Activated CD4-positive, alpha-beta memory T cell treated with anti-CD3 and anti-CD28 coated beads for 36 hours (primary cell): ENCODE results near the gene UPF2. TPM values are rescaled to one million over a fixed set of nuclear protein-coding genes. Genes with fewer than 3 reads are reported as not detected.
"Not testable (repeated sequence)": the region's sequence is repeated elsewhere in the genome, so short reads cannot be mapped to it uniquely, and the experiment has no call there.

Experiments used
- CTCF ChIA-PET: fragments of 350-600 bp; sonication (Branson Sonifier 250); formaldehyde crosslinking; loops from one replicate; lab custom pipeline; 2021; ENCODE audit warnings: antibody characterized with exemption, inconsistent platforms; lab: Charles Lee
- POLR2A ChIA-PET: fragments of 350-600 bp; sonication (Branson Sonifier 250); formaldehyde crosslinking; loops from one replicate; lab custom pipeline; 2021; ENCODE audit warnings: antibody characterized with exemption; lab: Charles Lee
- DNase-seq: peaks from one replicate; pipeline ENCODE4 v3.0.0-alpha.2; 2020
- H3K27ac Mint-ChIP-seq: one replicate; pipeline ENCODE4 v1.8.0; 2021; ENCODE audit warnings: mixed read lengths
- H3K27me3 Mint-ChIP-seq: one replicate; pipeline ENCODE4 v1.8.0; 2021; ENCODE audit warnings: mixed read lengths
- H3K36me3 Mint-ChIP-seq: one replicate; pipeline ENCODE4 v1.8.0; 2021; ENCODE audit warnings: mixed read lengths
- H3K4me1 Mint-ChIP-seq: one replicate; pipeline ENCODE4 v1.8.0; 2021; ENCODE audit warnings: low read depth, mixed read lengths
- H3K4me3 Mint-ChIP-seq: one replicate; pipeline ENCODE4 v1.8.0; 2021; ENCODE audit warnings: mild to moderate bottlenecking, mixed read lengths
- H3K9me3 Mint-ChIP-seq: one replicate; pipeline ENCODE4 v1.8.0; 2021; ENCODE audit warnings: mixed read lengths
- intact Hi-C: fragments of 100-400 bp; cut with micrococcal nuclease; formaldehyde crosslinking; loops from one replicate; pipeline ENCODE4 v1.15.1; 2023
- total RNA-seq, 2 experiments: library from RNA; stranded (reverse); gene quantifications; one replicate each; pipeline ENCODE4 v1.2.3, GENCODE V29; 2021

The UPF2 gene
- total RNA-seq, 2 experiments from 2014 or later = 29.5 to 32.0 TPM

DNA sequence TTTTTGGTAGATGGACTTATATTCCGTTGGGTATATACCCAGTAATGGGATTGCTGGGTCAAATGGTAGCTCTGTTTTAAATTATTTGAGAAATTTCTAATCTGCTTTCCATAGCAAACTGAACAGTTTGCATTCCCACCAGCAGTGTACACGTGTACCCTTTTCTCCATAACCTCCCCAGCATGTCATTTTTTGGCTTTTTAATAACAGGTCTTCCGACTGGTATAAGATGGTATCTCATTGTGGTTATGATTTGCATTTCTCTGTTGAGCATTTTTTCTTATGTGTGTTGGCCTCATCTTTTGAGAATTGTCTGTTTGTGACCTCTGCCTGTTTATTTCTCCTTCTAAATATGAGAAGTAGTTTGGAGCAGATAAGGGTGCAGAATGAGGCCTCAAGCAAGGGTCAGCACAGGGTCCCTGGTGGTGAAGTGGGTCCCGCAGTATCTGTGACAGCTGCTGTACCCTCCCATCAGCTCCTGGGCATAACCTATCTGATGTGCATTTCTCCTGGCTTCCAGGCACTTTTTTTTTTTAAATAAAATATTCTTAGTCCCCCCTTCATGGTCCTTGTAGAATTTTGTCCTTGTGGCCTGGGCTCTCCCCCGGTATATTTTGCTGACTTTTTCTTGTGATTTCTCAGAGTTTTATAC, 145.9 kb downstream of the UPF2 start:
- no peaks in the 10 kb centered on the region for H3K9me3 Mint-ChIP-seq
- H3K27me3 Mint-ChIP-seq = no peaks in the 10 kb centered on the region
- no peak overlapping the region for H3K27ac Mint-ChIP-seq
- no peaks in the 10 kb centered on the region for H3K4me1 Mint-ChIP-seq
- intact Hi-C loops = no loop called here
- H3K36me3 Mint-ChIP-seq = no peaks in the 10 kb centered on the region
- H3K4me3 Mint-ChIP-seq = no peak overlapping the region
- DNase-seq = no peak
- ChIA-PET CTCF (no interaction called here), POLR2A (no interaction called here)

DNA sequence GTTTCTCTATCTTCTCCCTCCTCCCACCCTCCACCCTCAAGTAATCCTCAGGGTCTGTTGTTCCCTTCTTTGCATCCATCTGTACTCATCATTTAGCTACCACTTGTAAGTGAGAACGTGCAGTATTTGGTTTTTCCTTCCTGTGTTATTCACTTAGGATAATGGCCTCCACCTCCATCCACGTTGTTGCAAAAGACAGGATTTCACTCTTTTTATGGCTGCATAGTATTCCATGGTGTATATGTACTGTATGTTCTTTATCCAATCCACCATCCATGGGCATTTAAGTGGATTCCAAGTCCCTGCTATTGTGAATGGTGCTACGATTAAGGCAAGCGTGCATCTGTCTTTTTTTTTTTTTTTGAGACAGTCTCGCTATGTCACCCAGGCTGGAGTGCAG, 147.0 kb downstream of the UPF2 start:
- H3K4me1 Mint-ChIP-seq = no peaks in the 10 kb centered on the region
- intact Hi-C loops = no loop called here

DNA sequence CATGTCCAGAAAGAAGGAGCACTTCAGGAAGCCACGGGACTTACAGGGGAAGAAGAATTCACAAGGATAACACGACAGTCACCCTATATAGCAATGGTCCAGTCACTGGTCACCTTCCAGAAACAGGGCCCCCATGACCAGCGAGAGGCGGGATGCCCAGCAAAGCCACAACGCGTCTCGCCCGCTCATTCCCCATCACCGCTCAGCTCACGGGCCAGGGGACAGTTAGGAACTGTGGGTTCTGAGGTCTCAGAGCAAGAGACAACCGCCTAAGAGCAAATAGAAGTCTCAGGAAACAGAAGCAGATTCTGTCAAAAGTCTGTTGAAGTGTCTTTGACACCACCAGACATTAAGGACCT, 147.5 kb downstream of the UPF2 start:
- intact Hi-C loops = no loop called here
- ChIA-PET CTCF (no interaction called here), POLR2A (no interaction called here)
- Mint-ChIP-seq H3K36me3 (no peaks in the 10 kb centered on the region), H3K27me3 (no peaks in the 10 kb centered on the region), H3K4me3 (no peak overlapping the region), H3K27ac (no peak overlapping the region), H3K4me1 (no peaks in the 10 kb centered on the region), H3K9me3 (no peaks in the 10 kb centered on the region)
- DNase-seq = no peak

More for the DNA sequence above, 147.0 kb downstream of the UPF2 start:
- Mint-ChIP-seq H3K36me3 (no peaks in the 10 kb centered on the region), H3K27me3 (no peaks in the 10 kb centered on the region), H3K9me3 (no peaks in the 10 kb centered on the region), H3K4me3 (no peak overlapping the region), H3K27ac (no peak overlapping the region)
- ChIA-PET CTCF (no interaction called here), POLR2A (no interaction called here)
- DNase-seq = no peak

DNA sequence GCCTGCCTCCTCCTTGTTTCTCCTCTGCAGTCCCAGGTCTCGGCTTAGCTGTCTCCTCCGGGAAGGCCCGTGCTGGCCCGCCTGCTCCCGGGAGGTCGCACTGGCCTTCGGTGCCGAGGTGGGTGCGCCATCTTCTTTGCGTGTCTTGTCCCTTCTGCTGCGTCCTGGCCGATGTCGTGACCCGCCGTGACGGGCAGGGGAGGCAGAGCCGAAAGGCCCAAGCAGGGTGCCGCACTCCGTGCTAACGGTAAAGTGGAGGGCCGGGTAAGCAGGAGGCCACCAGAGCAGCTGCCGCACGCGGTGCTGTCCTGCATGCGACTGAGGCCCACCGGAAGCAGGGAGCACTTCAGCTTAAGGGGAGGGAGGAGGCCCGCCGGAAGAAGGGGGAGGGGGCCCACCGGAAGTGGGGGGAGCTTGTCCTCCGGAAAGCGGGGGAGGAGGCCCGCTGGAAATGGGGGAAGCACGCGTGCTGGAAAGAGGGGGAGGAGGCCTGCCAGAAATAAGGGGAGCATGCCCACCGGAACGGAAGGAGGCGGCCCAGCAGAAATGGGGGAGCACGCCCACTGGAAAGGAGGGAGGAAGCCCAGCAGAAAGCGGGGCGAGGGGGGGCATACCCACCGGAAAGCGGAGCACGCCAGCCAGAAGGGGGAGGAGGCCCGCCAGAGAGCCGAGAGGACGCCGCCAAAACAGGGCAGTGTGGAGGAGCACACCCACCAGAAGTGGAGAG, 148.1 kb downstream of the UPF2 start:
- Mint-ChIP-seq H3K4me3 (no peak overlapping the region), H3K36me3 (no peaks in the 10 kb centered on the region), H3K4me1 (no peaks in the 10 kb centered on the region), H3K27me3 (no peaks in the 10 kb centered on the region), H3K27ac (no peak overlapping the region), H3K9me3 (no peaks in the 10 kb centered on the region)
- ChIA-PET POLR2A (no interaction called here), CTCF (no interaction called here)
- no peak for DNase-seq
- intact Hi-C loops = no loop called here

DNA sequence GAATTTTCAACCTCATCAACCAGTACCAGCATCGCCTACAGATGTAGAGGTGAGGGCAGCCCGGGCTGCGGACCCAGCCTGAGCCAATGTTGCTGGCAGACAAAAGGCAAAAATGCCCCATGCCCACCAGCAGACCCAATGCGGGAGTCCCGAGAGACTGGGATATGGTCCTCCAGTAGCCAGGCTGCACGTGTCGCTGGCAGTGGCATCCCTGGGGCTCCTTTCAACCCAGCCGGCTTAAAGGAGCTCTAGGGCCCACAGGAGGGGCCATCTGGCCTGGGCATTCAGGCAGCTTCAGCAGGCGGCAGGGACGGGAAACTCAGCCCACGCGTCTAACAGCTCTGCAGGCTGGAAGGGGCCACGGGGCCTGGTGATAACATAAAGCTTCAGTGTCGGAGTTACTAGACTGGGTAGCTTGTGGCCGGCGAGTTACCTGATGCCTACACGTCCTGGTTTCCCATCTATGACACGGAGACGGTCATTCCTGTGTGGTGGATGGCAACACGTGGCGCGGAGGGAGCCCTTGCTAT, 148.8 kb downstream of the UPF2 start:
- H3K27ac Mint-ChIP-seq = no peak overlapping the region
- no peak overlapping the region for H3K4me3 Mint-ChIP-seq
- CTCF ChIA-PET = no interaction called here
- POLR2A ChIA-PET = no interaction called here
- no peaks in the 10 kb centered on the region for H3K27me3 Mint-ChIP-seq
- H3K4me1 Mint-ChIP-seq = no peaks in the 10 kb centered on the region
- H3K9me3 Mint-ChIP-seq = no peaks in the 10 kb centered on the region
- DNase-seq = no peak
- intact Hi-C loops = no loop called here
- no peaks in the 10 kb centered on the region for H3K36me3 Mint-ChIP-seq

DNA sequence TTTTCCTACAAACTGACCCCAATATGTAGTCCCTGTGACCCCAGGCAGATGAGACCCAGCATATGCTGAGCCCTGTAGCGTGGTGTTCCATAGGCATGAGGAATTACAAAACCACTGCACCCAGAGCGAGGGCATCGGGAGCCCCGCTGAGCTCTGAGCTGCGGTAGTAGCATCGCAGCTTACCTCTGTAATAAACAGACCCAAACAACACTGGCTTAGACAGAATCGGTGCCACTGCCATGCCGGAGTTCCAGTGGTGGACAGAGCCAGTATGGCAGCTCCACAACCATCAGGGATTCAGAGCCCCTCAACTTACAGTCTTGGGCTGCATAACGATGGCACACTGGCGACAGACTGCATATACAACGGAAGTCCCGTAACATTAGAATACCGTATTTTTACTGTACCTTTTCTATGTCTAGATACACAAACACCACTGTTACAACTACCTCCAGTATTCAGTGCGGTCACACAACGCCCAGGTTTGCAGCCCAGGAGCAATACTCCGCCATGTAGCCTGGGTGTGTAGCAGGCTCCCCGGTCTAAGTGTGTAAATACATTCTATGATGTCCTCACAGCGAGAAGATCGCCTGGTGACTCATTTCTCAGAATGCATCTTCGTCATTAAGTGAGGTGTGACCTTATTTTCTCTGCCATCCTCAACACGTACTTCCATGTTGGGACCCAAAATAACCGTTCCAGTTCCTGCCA, 150.7 kb downstream of the UPF2 start:
- Mint-ChIP-seq H3K27me3 (no peaks in the 10 kb centered on the region), H3K27ac (no peak overlapping the region), H3K36me3 (no peaks in the 10 kb centered on the region), H3K4me3 (no peak overlapping the region), H3K4me1 (no peaks in the 10 kb centered on the region), H3K9me3 (no peaks in the 10 kb centered on the region)
- ChIA-PET POLR2A (no interaction called here), CTCF (no interaction called here)
- no peak for DNase-seq
- intact Hi-C loops = no loop called here

DNA sequence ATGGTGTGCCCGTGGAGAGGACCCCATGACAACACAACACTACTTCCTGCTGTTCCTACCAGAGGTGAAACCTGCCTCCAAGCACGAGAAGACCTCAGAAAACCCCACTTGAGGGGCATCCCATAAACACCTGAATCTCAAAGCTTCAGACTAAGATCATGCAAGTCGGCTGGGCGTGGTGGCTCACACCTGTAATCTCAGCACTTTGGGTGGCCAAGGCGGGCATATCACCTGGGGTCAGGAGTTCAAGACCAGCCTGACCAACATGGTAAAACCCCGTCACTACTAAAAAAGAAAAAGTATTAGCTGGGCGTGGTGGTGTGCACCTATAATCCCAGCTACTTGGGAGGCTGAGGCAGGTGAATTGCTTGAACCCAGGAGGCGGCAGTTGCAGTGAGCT, 153.3 kb downstream of the UPF2 start:
- POLR2A ChIA-PET = not testable (repeated sequence)
- CTCF ChIA-PET = interaction anchor here (1.1 kb wide), 1 partner anchor 70 kb away, joined by 3 read pairs; no protein-coding TSS in a partner anchor

DNA sequence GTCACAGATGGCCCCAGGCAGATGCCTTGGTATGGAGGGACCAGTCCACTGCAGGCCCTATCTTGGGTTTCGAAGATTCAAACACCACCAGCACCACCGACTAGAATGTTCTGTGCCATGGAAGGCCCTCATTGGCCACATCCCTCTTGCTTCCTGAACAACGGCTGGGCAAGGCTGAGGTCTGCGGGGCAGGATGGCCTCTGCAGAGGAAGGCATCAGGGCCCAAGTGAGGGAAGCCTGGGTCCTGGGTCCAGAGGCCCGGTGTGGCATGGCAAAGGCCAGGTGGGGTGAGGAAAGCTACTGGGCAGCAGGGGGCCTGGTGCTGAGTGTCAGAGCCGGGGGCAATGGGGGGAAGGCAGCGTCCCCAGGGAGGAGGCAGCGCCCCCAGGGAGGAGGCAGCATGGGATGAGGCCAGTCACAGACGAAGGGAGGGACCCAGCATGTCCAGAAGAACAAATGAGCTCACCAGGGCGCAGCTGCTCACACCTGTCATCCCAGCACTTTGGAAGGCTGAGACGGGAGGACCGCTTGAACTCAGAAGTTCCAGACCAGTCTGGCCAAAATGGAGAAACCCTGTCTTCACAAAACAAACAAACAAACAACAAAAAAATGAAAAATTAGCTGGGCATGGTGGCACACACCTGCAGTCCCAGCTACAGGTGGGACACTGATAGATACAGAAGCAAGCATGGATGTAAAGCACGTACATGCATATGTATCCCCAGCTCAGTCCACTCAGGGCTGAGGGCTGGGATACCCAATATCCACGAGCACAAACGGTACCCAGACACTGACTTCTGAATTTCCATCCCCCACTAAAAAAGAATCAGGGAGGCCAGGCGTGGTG, 155.0 kb downstream of the UPF2 start:
- ChIA-PET POLR2A (no interaction called here), CTCF (interaction anchor here (1.1 kb wide), 1 partner anchor 68 kb away, joined by 3 read pairs; no protein-coding TSS in a partner anchor)
- Mint-ChIP-seq H3K4me3 (no peak overlapping the region), H3K36me3 (no peaks in the 10 kb centered on the region), H3K27me3 (no peaks in the 10 kb centered on the region), H3K27ac (no peak overlapping the region), H3K4me1 (peaks cover 3% of the 10 kb centered on the region), H3K9me3 (no peaks in the 10 kb centered on the region)
- DNase-seq = no peak
- intact Hi-C loops = no loop called here

More for the DNA sequence above, 153.3 kb downstream of the UPF2 start:
- intact Hi-C loops, H3K4me3 Mint-ChIP-seq, DNase-seq, H3K4me1 Mint-ChIP-seq, H3K27me3 Mint-ChIP-seq, H3K27ac Mint-ChIP-seq, H3K36me3 Mint-ChIP-seq, H3K9me3 Mint-ChIP-seq: not testable (repeated sequence)

DNA sequence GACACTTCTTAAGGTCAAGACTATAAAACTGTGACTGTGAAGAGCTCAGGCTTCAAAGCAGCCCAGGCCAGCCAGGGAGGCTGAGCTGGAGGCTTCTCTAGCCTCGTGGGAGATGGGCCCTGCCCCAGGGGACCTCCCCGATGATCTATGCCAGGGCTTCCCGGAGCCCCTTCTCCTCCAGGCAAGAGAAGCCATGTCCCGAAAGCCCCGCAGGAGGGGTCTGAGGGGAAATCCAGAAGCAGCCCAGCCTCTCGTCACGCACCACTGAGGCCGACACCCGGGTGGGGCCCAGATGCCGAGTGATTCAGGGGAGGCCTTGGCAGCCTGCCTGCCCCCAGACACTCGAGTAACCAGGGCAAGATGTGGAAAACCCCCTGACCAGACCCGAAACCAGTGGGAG, 155.8 kb downstream of the UPF2 start:
- Mint-ChIP-seq H3K4me3 (no peak overlapping the region), H3K27ac (no peak overlapping the region), H3K36me3 (no peaks in the 10 kb centered on the region), H3K27me3 (no peaks in the 10 kb centered on the region), H3K4me1 (peaks cover 5% of the 10 kb centered on the region), H3K9me3 (no peaks in the 10 kb centered on the region)
- POLR2A ChIA-PET = no interaction called here
- DNase-seq = no peak
- CTCF ChIA-PET = interaction anchor here (0.6 kb wide), 1 partner anchor 70 kb away, joined by 4 read pairs; no protein-coding TSS in a partner anchor
- intact Hi-C loops = no loop called here

DNA sequence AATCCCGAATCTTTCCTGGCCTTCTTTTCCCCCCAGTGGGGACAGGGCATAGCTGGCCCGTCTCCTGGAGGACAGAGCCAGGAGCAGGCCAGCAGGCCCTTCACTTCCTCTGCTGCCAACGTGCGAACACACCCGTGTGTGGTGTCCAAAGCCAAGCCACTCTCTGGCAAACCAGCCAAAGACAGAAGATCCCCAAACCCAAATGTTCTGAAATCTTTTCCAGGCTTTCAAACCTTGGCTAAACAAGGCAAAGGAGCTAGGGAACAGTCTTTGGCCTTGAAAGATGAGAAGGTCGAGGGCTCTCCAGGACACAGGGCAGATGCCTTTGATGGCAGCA, 156.5 kb downstream of the UPF2 start:
- ChIA-PET POLR2A (no interaction called here), CTCF (interaction anchor here (1.4 kb wide), 1 partner anchor 14 kb away, joined by 3 read pairs; no protein-coding TSS in a partner anchor)
- peaks cover 5% of the 10 kb centered on the region for H3K4me1 Mint-ChIP-seq
- H3K9me3 Mint-ChIP-seq = no peaks in the 10 kb centered on the region
- DNase-seq = no peak
- no peak overlapping the region for H3K4me3 Mint-ChIP-seq
- no peak overlapping the region for H3K27ac Mint-ChIP-seq
- H3K27me3 Mint-ChIP-seq = no peaks in the 10 kb centered on the region
- intact Hi-C loops = no loop called here
- no peaks in the 10 kb centered on the region for H3K36me3 Mint-ChIP-seq

DNA sequence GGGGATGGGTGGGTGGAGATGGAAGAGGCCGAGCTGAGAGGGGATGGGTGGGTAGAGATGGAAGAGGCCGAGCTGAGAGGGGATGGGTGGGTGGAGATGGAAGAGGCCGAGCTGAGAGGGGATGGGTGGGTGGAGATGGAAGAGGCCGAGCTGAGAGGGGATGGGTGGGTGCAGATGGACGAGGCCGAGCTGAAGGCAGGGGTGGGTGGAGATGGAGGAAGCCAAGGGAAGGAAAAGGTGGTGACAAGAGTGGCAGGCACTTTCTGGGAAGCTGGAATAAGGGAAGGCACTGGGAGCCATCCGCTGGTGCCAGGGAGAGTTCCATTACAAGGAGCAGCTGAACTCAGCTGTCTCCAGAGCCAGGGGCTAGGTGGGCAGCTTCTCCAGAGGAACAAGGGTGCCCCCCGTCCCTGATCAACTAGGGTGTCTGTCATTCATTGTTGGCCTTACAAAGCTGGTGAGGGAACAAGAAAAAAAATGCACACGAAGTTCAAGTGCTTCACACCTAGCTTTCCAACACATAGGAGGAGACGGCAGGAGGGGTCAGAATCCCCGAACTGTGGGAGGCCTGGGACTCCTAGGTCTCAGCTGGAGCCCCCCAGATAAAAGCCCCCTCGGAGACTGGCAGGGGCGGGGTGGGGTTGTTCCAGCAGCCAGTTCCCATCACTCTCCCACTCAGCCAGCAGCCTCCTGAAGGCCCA, 157.0 kb downstream of the UPF2 start:
- H3K27me3 Mint-ChIP-seq = no peaks in the 10 kb centered on the region
- CTCF ChIA-PET = interaction anchor here (1.4 kb wide), 1 partner anchor 14 kb away, joined by 3 read pairs; no protein-coding TSS in a partner anchor
- no peak overlapping the region for H3K4me3 Mint-ChIP-seq
- POLR2A ChIA-PET = no interaction called here
- H3K27ac Mint-ChIP-seq = no peak overlapping the region
- H3K36me3 Mint-ChIP-seq = no peaks in the 10 kb centered on the region
- H3K4me1 Mint-ChIP-seq = peaks cover 5% of the 10 kb centered on the region
- H3K9me3 Mint-ChIP-seq = no peaks in the 10 kb centered on the region
- DNase-seq = no peak
- intact Hi-C loops = no loop called here
